Smooth muscle cell (in vitro differentiated cells): Measurements from ENCODE around the gene POMT1. TPM values are rescaled to one million over a fixed set of nuclear protein-coding genes. Genes with fewer than 3 reads are reported as not detected.

ENCODE experiments used
- DNase-seq: peaks from one replicate; lab custom pipeline; 2025; ENCODE audit not compliant: unreplicated experiment; lab: John Stamatoyannopoulos, UW
- H2AFZ ChIP-seq: fragments of 200-600 bp; sonication (generic); 2 replicates; pipeline ENCODE4 v1.6.0; 2016; ENCODE audit warnings: antibody characterized with exemption, low read depth, mild to moderate bottlenecking
- H3F3A ChIP-seq: fragments of 200-600 bp; sonication (generic); 2 replicates; pipeline ENCODE4 v1.6.0; 2017; ENCODE audit warnings: antibody characterized with exemption, low read depth
- H3K27ac ChIP-seq: fragments of 200-600 bp; sonication (generic); 2 replicates; pipeline ENCODE4 v1.5.1; 2016; ENCODE audit warnings: low read depth, mild to moderate bottlenecking
- H3K27me3 ChIP-seq: fragments of 200-600 bp; sonication (generic); 2 replicates; pipeline ENCODE4 v1.6.1; 2016; ENCODE audit warnings: low read depth, mild to moderate bottlenecking
- H3K36me3 ChIP-seq: fragments of 200-600 bp; sonication (generic); 2 replicates; pipeline ENCODE4 v1.5.1; 2016; ENCODE audit warnings: low read depth
- H3K4me1 ChIP-seq: fragments of 200-600 bp; sonication (generic); 2 replicates; pipeline ENCODE4 v1.5.1; 2016; ENCODE audit warnings: low read depth
- H3K4me2 ChIP-seq: fragments of 200-600 bp; sonication (generic); 2 replicates; pipeline ENCODE4 v1.6.0; 2016; ENCODE audit warnings: mild to moderate bottlenecking
- H3K4me3 ChIP-seq: fragments of 200-600 bp; sonication (generic); 2 replicates; pipeline ENCODE4 v1.5.1; 2016; ENCODE audit warnings: mild to moderate bottlenecking
- H3K79me2 ChIP-seq: fragments of 200-600 bp; sonication (generic); 2 replicates; pipeline ENCODE4 v1.6.0; 2016; ENCODE audit warnings: low read depth, mild to moderate bottlenecking
- H3K9ac ChIP-seq: fragments of 200-600 bp; sonication (generic); 2 replicates; pipeline ENCODE4 v1.6.0; 2016; ENCODE audit warnings: low read depth
- H3K9me3 ChIP-seq: fragments of 200-600 bp; sonication (generic); replicated peaks from 2 replicates; pipeline ENCODE4 v1.5.1; 2016; ENCODE audit warnings: low read depth
- H4K20me1 ChIP-seq: fragments of 200-600 bp; sonication (generic); 2 replicates; pipeline ENCODE4 v1.6.0; 2016; ENCODE audit warnings: low read depth
- WGBS: methylation state at CpG from one replicate; pipeline ENCODE4 v1.1.7; 2016; ENCODE audit warnings: low lambda C conversion rate; 5-methylcytosine and 5-hydroxymethylcytosine counted together
- polyA plus RNA-seq: library from polyadenylated mRNA; unstranded; fragments of >200 nt; fragmentation: Nextera tagmentation; extraction: Ambion mirVana; gene quantifications from 2 replicates; pipeline ENCODE4 v1.2.1, GENCODE V29; 2016
- total RNA-seq: library from RNA; depleted of rRNA; stranded (reverse); fragments of >200 nt; gene quantifications from 2 replicates; pipeline ENCODE4 v1.2.3, GENCODE V29; 2014
- TF ChIP-seq, protein P1 (sequence below): fragments of 200-600 bp; sonication (generic); IDR thresholded peaks from 2 replicates; pipeline ENCODE4 v1.5.1; 2017; ENCODE audit warnings: borderline replicate concordance, mild to moderate bottlenecking, antibody characterized with exemption; ENCODE audit not compliant: insufficient read depth, poor library complexity, severe bottlenecking

The POMT1 gene
- total and polyA plus RNA-seq, 2 experiments from 2014 or later = 11.8 to 15.2 TPM

DNA sequence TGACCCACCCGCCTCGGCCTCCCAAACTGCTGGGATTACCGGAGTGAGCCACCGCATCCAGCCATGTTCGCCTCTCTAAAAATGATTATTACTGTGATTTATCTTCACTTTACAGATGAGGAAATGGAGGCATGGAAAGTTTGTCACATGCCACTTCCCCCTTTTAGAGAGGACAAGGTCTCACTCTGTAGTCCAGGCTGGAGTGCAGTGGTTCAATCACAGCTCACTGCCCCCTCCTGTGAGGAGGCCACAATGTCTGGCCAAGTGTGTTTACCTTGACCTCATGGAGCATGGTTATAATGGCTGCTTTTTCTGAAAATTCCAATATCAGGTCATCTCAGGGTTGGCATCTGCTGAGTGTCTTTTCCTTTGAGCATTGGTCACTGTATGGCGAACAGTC, 49.3 kb downstream of the POMT1 start:
- Histone ChIP-seq H3K27me3 (peaks cover 32% of the 10 kb centered on the region), H2AFZ (no peak overlapping the region), H4K20me1 (no peaks in the 10 kb centered on the region), H3K36me3 (no peaks in the 10 kb centered on the region), H3K79me2 (no peaks in the 10 kb centered on the region), H3K4me2 (no peak overlapping the region), H3K9ac (no peak overlapping the region), H3K4me3 (no peak overlapping the region), H3K9me3 (no peaks in the 10 kb centered on the region), H3F3A (no peaks in the 10 kb centered on the region), H3K4me1 (no peaks in the 10 kb centered on the region), H3K27ac (no peak overlapping the region)
- DNase-seq = no peak
- 80% methylated on average over 6 of the region's 6 CpGs for WGBS
- TF ChIP-seq, protein P1, sequence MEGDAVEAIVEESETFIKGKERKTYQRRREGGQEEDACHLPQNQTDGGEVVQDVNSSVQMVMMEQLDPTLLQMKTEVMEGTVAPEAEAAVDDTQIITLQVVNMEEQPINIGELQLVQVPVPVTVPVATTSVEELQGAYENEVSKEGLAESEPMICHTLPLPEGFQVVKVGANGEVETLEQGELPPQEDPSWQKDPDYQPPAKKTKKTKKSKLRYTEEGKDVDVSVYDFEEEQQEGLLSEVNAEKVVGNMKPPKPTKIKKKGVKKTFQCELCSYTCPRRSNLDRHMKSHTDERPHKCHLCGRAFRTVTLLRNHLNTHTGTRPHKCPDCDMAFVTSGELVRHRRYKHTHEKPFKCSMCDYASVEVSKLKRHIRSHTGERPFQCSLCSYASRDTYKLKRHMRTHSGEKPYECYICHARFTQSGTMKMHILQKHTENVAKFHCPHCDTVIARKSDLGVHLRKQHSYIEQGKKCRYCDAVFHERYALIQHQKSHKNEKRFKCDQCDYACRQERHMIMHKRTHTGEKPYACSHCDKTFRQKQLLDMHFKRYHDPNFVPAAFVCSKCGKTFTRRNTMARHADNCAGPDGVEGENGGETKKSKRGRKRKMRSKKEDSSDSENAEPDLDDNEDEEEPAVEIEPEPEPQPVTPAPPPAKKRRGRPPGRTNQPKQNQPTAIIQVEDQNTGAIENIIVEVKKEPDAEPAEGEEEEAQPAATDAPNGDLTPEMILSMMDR = no peak

DNA sequence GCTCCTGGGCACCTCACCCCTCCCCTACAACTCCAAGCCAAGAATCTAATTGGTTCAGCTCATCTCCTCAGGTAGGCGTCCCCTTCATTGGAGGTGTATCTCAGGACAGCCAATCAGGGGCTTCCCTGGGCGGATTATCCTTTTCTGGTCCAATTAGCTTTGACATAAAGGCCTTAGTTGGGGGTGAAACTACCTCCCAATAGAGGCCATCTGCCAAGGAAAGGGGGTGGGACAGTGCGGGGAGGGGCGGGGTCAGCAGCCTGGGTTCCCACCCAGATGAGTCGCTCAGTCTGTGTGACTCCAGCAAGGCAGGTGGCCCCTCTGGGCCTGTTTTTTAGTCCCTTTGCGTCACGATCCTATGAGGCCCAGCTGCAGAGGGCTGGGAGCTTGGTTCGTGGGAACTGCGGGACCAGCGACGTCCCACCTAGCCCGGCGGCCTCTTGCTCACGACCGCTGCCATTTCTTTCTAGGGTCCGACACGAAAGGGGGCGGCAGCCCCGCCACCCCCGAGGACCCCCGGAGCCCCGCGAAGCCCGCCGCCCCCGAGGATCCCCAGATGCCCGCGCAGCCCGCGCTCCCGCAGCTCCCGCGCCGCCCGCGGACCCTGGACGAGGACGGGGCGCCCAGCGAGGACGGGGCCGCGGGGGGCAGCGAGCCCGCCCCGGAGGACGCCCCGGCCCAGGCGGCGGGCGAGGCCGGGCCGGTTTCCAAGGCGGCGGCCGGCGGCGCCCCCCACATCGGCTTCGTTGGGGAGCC, 51.5 kb downstream of the POMT1 start:
- H3F3A ChIP-seq = no peaks in the 10 kb centered on the region
- no peak overlapping the region for H3K4me2 ChIP-seq
- TF ChIP-seq, protein P1 = no peak
- no peaks in the 10 kb centered on the region for H3K4me1 ChIP-seq
- H3K4me3 ChIP-seq = no peak overlapping the region
- peaks cover 32% of the 10 kb centered on the region for H3K27me3 ChIP-seq
- 50% methylated on average over 13 of the region's 60 CpGs for WGBS
- no peaks in the 10 kb centered on the region for H3K79me2 ChIP-seq
- no peaks in the 10 kb centered on the region for H3K36me3 ChIP-seq
- DNase-seq = no peak
- H3K9ac ChIP-seq = no peak overlapping the region
- H3K9me3 ChIP-seq = no peaks in the 10 kb centered on the region
- no peaks in the 10 kb centered on the region for H4K20me1 ChIP-seq
- H3K27ac ChIP-seq = no peak overlapping the region
- H2AFZ ChIP-seq = no peak overlapping the region

DNA sequence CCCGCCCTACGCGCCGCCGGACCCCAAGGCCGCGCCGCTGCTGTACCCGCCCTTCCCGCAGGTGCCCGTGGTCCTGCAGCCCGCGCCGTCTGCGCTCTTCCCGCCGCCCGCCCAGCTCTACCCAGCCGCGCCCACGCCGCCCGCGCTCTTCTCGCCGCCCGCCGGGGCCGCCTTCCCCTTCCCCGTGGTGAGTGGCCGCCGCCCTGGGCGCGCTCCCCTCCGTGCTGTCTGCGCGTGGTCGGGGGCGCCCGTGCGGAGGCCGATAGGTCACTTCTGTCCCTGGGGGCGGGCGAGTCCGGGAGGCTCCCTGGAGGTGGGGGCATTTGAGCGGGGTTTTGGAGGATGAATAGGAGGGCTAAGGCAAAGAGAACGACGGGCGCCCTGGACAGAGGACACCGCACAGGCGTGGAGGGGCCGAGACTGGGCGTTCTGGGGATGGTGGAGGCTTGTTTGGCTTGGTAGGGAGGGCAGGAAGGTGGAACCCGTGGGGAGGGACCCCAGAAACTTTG, 52.2 kb downstream of the POMT1 start:
- H3K9ac ChIP-seq = no peak overlapping the region
- no peaks in the 10 kb centered on the region for H3F3A ChIP-seq
- no peaks in the 10 kb centered on the region for H3K4me1 ChIP-seq
- peaks cover 32% of the 10 kb centered on the region for H3K27me3 ChIP-seq
- no peak for DNase-seq
- peak overlapping the region; percentile 51 for H3K4me2 ChIP-seq
- H2AFZ ChIP-seq = no peak overlapping the region
- no peak overlapping the region for H3K27ac ChIP-seq
- no peaks in the 10 kb centered on the region for H4K20me1 ChIP-seq
- H3K79me2 ChIP-seq = no peaks in the 10 kb centered on the region
- TF ChIP-seq, protein P1 = no peak
- no peaks in the 10 kb centered on the region for H3K9me3 ChIP-seq
- 42% methylated on average over 9 of the region's 54 CpGs for WGBS
- no peak overlapping the region for H3K4me3 ChIP-seq
- no peaks in the 10 kb centered on the region for H3K36me3 ChIP-seq
